CD4-positive, alpha-beta T cell treated with Interleukin-6 for 4 hours (primary cell): ENCODE data around the gene TPGS2.
"Not testable (repeated sequence)": the region's sequence is repeated elsewhere in the genome, so short reads cannot be mapped to it uniquely, and the experiment has no call there.

Source experiments
- DNase-seq: peaks from one replicate; pipeline ENCODE4 v3.0.0-alpha.2; 2020; ENCODE audit warnings: mixed read lengths

The TPGS2 gene

DNA sequence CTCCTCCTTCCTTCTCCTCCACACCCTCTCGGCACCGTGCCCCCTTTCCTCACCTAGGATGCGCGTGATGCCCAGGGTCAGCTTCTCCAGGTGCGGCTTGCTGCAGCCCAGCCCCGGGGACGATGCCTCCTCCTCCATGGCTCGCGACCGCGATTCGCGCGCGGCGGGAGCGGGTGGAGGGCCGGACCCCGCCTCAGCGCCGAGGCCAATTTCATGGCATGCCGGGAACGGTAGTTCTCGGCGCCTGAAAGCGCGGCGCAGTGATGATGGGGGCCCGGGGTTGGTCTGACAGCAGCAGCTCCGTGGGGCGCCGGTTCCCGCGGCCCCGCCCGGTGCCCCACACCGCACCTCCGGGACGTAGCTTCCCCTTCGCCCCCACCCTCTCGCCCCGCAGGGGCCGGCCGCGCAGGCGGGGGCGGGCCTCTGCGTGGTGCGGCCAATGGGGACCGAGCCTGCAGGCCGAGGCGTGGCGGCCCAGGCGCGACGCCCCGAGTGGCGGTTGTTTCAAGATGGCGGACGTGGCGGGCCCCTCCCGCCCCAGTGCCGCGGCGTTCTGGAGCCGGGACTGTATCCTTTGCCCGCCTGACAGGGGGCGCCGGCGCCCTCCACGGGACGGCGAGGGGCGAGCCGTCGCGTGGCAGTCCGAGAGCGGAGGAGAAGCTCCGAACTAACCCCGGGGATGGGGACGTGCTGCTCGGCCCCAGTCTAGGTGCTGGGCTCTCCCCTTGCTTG lies at the start of gene TPGS2, which contains the start of gene KIAA1328:
TPGS2 (minus strand) TSS at position 373 of the 732 bp plus-strand sequence; CDS start at position 138, 235 bp downstream.
KIAA1328 (plus strand) TSS at position 498 of the 732 bp plus-strand sequence; CDS start at position 510, 12 bp downstream.
- peak; percentile 90 for DNase-seq

DNA sequence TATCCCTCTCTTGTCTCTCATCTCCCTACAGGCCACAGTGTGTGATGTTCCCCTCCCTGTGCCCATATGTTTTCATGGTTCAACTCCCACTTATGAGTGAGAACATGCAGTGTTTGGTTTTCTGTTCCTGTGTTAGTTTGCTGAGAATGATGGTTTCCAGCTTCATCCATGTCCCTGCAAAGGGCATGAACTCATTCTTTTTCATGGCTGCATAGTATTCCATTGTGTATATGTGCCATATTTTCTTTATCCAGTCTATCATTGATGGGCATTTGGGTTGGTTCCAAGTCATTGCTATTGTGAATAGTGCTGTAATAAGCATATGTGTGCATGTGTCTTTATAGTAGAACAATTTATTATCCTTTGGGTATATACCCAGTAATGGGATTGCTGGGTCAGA lies 45.0 kb upstream of the TPGS2 start:
- not testable (repeated sequence) for DNase-seq

GRCh38 chr18:36872329-36872728 lies 43.5 kb upstream of the TPGS2 start:
- DNase-seq = no peak

- no peak for DNase-seq
Observed at GRCh38 chr18:36871801-36872200, 43.0 kb upstream of the TPGS2 start.

DNA sequence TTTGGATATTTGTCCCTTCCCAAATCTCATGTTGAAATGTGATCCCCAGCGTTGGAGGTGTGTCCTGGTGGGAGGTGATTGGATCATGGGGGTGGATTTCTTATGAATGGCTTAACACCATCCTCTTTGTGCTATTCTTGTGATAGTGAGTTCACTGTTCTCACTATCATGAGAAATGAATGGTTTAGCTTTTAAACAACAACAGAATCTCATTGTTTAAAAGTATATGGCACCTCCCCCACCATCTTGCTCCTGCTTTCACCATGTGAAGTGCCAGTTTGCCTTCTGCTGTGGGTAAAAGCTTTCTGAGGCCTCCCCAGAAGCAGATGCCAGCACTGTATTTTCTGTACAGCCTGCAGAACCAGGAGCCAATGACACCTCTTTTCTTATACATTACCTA lies 38.3 kb upstream of the TPGS2 start:
- no peak for DNase-seq

- DNase-seq = no peak
Observed at GRCh38 chr18:36862182-36862581, 33.4 kb upstream of the TPGS2 start.

GRCh38 chr18:36856815-36857214 lies 28.0 kb upstream of the TPGS2 start:
- no peak for DNase-seq

DNA sequence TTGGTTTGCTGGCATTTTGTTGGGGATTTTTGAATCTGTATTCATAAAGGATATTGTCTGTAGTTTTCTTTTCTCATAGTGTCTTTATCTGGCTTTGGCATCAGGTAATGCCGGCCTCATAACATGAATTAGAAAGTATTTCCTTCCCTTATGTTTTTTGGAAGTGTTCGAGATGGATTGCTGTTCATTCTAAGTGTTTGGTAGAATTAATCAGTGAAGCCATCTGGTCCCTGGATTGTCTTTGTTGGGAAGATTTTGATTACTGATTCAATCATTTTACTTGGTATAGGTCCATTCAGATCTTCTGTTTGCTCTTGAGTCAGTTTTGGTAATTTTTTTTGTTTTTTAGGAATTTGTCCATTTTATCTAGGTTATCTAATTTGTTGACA lies 22.4 kb upstream of the TPGS2 start:
- no peak for DNase-seq

DNA sequence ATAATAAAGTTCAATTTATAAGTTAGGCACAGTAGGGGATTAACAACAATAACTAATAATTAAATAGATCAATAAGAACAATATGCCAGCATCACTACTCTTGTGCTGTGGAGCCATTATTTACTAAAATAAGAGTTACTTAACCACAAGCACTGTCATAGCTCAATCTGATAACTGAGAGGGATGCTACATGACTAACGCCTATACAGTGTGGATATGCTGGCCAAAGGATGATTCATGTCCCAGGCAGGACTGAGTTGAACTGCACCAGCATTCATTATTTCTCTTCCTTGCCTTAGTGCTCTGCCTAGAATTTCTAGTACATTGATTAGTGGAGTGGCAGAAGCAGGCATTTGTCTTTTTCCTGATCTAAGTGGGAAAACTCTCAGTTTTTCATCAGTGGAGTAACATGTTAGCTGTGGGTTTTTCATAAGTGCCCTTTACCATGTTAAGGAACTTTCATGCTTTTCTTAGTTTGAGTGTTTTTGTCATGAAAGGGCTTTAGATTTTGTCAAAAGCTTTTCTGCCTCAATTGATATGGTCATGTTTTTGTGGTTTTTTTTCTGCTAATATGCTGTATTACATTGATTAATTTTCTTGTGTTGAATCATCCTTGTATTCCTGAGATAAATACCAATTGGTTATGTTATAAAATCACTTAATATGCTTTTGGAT lies 21.9 kb upstream of the TPGS2 start:
- DNase-seq = no peak

- no peak for DNase-seq
Observed at GRCh38 chr18:36849288-36850006, 20.6 kb upstream of the TPGS2 start.

GRCh38 chr18:36848609-36849008 lies 19.8 kb upstream of the TPGS2 start:
- DNase-seq = no peak

GRCh38 chr18:36843784-36844183 lies 15.0 kb upstream of the TPGS2 start:
- DNase-seq = no peak

DNA sequence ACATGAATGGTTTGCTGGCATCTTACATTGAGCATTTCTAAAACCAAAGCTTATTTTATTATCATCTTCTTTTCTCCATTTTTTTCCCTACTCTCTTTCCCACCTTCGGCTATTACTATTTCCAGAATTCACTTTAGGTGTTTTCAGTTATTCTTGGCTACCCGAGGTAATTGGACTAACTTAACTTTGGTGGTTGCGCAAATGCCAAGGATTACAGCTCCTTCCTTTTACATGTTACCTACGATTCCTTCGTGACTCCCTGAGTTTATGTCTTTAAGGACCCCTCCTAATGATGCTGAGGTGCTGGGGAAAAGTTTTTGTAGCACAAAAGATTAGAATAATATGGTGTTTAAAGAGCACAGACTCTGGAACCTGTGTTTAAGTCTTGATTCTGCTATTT lies 14.4 kb upstream of the TPGS2 start:
- DNase-seq = no peak

- no peak for DNase-seq
Observed at GRCh38 chr18:36839835-36840234, 11.0 kb upstream of the TPGS2 start.

DNA sequence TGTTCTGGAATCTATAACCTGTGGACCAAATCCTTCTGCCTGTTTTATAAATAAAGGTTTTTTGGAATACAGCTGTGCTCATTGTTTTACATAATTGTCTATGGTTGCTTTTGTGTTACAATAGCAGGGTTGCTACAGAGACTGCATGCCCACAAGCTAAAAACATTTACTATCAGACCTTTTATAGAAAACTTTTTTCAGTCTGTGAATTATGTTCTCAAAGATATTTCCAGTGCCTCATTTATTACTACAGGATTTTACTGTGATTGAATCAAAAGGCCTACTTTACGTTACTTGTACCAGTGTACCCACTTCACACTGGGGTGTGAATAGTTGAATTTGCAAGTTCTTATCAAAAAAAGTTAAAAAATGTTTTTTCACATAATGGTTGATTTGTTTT lies 7.1 kb upstream of the TPGS2 start:
- no peak for DNase-seq

DNA sequence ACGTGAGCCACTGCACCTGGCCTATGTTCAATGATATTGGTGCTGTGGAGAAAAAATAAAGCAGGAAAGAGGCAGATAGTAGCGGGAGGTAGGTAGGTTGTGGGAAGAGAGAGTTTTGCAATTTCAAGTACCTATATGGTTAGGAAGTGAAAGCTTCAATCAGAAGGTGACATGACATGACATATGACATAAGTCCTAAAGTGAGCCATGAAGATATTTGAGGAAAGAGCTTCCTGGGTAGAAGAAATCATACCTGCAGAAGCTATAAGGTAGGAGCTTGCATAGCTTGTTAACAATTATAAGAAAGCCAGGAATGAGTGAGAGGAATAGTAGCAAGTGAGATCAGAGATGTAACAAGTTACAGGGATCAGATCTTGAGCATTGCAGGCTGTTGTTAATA lies 4.3 kb upstream of the TPGS2 start:
- DNase-seq = no peak

- DNase-seq = no peak
Observed at GRCh38 chr18:36831139-36831538, 2.3 kb upstream of the TPGS2 start.

DNA sequence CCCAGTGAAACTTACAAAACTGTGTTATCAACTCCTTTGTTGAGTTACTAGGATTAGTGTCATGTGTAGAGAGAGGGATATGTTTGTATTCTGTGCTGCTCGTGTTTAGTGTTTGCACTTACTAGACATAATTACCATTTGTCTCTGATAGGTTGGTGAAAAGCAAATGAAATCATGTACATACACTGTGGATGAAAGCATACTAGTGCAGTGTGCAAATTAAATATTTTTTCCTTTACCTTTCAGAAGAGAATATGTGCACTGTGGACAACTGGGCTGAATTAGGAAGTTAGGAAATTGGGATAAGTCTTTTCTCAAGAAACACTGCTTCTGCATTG lies 1.3 kb upstream of the TPGS2 start:
- no peak for DNase-seq

GRCh38 chr18:36829362-36830157 lies 758 bp upstream of the TPGS2 start:
- DNase-seq = no peak

- peak; percentile 33 for DNase-seq
Observed at GRCh38 chr18:36828157-36828629, 609 bp downstream of the TPGS2 start.

GRCh38 chr18:36826556-36826955 lies 2.2 kb downstream of the TPGS2 start:
- no peak for DNase-seq

DNA sequence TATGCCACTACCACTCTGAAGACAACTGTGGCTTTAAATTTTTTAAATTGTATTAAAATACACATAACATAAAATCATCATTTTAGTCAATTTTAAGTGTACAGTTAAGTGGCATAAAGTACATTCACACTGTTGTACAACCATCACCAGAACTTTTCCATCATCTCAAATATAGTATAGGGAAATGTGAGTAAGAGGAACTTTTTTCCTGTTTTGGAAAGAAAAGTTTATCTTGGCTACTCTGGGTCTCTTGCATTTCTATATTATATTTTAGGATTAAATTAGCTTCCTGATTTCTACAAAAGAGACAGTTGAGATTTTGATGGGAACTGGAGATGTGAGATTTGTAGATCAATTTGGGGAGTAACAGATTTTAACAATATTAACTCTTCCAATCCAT lies 3.3 kb downstream of the TPGS2 start:
- no peak for DNase-seq

DNA sequence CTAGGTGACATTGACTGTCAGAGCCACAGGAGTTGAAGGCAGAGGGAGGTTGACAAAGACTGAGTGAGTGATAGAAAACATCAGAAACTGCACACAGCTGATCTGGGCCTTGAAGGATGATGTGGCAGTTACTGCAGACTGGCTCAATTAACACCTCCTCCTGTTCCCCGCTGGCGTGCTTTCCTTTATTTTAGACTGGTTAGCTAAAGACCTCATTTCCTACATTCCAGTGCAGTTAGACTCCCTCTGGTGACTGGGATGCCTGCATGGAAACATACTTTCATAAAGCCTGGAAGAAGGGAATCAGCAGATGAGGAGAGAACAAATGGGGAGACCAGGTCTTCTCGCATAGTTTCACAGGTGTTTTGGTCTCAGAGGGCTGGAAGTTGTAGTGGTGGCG lies 7.1 kb downstream of the TPGS2 start:
- DNase-seq = no peak
